Measurements from ENCODE around the gene ABCB8. TPM values are rescaled to one million over a fixed set of nuclear protein-coding genes. Genes with fewer than 3 reads are reported as not detected.

Gene ABCB8
- total RNA-seq, 1 experiment from 2014 or later, result 22.4 TPM

DNA sequence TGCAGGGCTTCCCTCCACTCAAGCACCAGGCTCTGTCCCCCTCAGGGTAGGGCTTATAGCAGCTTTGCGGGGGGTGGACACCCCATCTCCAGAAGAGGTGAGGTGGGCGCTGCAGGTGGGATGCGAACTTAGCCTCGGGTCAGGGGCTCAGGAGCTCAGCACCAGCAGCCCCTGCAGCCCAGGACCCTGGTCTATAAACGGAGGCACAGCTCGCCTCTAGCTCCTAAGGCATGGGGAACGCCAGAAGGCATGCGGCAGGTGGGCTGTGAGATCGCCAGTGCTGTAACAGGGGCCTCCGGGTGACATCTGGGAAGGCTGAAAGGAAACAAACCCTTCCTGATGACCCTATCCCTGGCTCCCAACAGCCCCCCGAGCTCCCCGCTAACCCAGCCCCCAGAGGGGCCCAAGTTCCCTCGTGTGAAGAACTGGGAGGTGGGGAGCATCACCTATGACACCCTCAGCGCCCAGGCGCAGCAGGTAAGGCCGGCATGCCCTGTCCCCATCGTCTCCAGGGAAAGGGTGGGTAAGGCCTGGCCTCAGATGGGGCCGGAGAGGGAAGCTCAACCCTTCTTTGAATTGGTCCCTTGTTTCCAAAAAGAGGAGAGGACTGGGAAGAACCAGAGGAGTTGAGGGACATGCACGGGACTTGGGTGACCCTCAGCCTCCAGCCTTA, 33.3 kb upstream of the ABCB8 start:
- Histone ChIP-seq H3K36me3 (no peaks in the 10 kb centered on the region), H3K4me3 (no peak overlapping the region), H3K27me3 (no peaks in the 10 kb centered on the region), H3K9me3 (no peaks in the 10 kb centered on the region)
- DNase-seq, result no peak

DNA sequence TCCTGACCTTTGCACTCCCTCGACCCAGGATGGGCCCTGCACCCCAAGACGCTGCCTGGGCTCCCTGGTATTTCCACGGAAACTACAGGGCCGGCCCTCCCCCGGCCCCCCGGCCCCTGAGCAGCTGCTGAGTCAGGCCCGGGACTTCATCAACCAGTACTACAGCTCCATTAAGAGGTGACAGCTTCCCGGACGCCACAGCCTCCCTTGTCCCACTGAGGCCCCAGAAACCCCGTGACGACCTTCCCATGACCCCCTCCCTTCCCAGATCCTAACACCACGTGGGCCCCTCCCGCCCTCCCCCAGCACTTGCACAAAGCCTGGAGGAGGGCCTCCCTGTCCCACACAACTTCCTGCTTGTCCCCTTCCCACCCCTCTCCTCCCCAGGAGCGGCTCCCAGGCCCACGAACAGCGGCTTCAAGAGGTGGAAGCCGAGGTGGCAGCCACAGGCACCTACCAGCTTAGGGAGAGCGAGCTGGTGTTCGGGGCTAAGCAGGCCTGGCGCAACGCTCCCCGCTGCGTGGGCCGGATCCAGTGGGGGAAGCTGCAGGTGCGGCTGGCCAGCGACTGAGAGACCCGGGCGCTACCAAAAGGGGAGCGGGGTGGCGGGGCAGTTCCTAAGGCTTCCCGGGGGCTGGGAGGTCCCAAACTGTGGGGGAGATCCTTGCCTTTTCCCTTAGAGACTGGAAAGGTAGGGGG, 31.7 kb upstream of the ABCB8 start:
- no peaks in the 10 kb centered on the region for H3K9me3 ChIP-seq
- H3K27me3 ChIP-seq, result no peaks in the 10 kb centered on the region
- H3K36me3 ChIP-seq, result no peaks in the 10 kb centered on the region
- H3K4me3 ChIP-seq, result no peak overlapping the region
- DNase-seq, result no peak

DNA sequence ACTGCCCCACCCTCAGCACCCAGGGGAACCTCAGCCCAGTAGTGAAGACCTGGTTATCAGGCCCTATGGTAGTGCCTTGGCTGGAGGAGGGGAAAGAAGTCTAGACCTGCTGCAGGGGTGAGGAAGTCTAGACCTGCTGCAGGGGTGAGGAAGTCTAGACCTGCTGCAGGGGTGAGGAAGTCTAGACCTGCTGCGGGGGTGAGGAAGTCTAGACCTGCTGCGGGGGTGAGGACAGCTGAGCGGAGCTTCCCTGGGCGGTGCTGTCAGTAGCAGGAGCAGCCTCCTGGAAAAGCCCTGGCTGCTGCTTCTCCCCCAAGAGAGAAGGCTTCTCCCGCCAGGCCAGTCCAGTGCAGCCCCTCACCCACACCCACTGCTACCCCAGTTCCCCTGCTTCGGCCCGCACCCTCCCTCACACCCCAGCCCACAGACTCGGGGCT, 31.2 kb upstream of the ABCB8 start:
- no peak overlapping the region for H3K4me3 ChIP-seq
- no peak for DNase-seq
- no peaks in the 10 kb centered on the region for H3K27me3 ChIP-seq
- H3K36me3 ChIP-seq, result no peaks in the 10 kb centered on the region
- H3K9me3 ChIP-seq, result no peaks in the 10 kb centered on the region

DNA sequence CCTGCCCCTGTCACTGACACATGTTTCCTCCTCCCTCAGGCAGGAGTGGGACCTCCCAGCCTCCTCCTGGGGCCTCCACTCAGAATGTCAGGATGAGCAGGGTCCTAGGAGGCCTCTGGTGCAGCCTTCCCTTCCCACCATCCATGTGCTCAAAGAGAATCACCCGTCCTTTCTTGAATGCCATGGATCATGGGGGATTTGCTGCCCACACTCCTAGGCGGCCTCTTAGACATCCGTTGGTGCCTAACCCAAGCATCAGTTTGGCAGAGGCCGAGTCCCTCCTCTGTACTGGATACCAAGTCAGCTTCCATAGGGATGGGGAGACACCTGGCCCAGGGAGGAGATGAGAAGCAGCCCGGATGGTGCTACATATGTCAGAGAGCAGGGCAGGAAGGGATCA, 30.4 kb upstream of the ABCB8 start:
- H3K9me3 ChIP-seq, result no peaks in the 10 kb centered on the region
- no peaks in the 10 kb centered on the region for H3K27me3 ChIP-seq
- H3K36me3 ChIP-seq, result no peaks in the 10 kb centered on the region
- DNase-seq, result no peak
- H3K4me3 ChIP-seq, result no peak overlapping the region

DNA sequence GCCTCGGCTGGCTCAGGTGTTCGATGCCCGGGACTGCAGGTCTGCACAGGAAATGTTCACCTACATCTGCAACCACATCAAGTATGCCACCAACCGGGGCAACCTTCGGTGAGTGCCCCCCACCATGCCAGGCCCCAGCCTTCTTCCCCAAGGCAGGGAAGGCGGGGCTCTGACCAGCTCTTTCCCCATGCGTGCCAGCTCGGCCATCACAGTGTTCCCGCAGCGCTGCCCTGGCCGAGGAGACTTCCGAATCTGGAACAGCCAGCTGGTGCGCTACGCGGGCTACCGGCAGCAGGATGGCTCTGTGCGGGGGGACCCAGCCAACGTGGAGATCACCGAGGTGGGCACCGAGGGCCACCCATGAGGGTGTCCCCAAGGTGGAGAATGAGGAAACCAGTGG, 29.9 kb upstream of the ABCB8 start:
- Histone ChIP-seq H3K9me3 (no peaks in the 10 kb centered on the region), H3K4me3 (no peak overlapping the region), H3K36me3 (no peaks in the 10 kb centered on the region), H3K27me3 (no peaks in the 10 kb centered on the region)
- DNase-seq, result no peak

DNA sequence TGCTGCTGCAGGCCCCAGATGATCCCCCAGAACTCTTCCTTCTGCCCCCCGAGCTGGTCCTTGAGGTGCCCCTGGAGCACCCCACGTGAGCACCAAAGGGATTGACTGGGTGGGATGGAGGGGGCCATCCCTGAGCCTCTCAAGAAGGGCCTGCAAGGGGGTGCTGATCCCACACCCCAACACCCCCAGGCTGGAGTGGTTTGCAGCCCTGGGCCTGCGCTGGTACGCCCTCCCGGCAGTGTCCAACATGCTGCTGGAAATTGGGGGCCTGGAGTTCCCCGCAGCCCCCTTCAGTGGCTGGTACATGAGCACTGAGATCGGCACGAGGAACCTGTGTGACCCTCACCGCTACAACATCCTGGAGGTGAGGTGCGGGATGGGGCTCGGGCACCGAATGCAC, 29.2 kb upstream of the ABCB8 start:
- no peak for DNase-seq
- Histone ChIP-seq H3K36me3 (no peaks in the 10 kb centered on the region), H3K9me3 (no peaks in the 10 kb centered on the region), H3K27me3 (no peaks in the 10 kb centered on the region), H3K4me3 (no peak overlapping the region)

DNA sequence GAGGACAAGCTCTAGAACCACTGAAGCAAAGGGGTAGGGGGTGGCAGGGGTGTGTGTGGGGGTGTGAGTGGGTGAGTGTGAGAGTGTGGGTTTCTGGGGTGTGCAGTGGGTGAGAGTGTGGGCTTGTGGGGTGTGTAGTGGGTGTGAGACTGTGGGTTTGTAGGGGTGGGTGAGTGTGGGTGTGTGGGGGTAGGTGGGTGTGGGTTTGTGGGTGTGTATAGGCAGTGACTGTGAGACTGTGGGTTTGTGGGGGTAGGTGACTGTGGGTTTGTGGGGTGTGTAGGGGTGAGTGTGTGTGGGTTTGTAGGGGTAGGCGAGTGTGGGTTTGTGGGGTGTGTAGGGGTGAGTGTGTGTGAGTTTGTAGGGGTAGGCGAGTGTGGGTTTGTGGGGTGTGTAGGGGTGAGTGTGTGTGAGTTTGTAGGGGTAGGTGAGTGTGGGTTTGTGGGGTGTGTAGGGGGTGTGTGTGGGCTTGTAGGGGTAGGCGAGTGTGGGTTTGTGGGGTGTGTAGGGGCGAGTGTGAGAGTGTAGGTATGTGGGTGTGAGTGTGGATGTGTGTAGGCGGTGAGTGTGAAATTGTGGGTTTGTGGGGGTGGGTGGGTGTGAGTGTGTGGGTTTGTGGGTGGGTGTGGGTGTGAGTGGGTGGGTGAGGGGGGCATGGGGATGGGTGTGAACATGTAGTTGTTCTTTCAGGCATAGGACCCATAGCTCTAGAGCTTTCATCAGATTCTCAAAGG, 28.6 kb upstream of the ABCB8 start:
- Histone ChIP-seq H3K4me3 (no peak overlapping the region), H3K27me3 (no peaks in the 10 kb centered on the region), H3K9me3 (no peaks in the 10 kb centered on the region), H3K36me3 (no peaks in the 10 kb centered on the region)
- DNase-seq, result no peak

DNA sequence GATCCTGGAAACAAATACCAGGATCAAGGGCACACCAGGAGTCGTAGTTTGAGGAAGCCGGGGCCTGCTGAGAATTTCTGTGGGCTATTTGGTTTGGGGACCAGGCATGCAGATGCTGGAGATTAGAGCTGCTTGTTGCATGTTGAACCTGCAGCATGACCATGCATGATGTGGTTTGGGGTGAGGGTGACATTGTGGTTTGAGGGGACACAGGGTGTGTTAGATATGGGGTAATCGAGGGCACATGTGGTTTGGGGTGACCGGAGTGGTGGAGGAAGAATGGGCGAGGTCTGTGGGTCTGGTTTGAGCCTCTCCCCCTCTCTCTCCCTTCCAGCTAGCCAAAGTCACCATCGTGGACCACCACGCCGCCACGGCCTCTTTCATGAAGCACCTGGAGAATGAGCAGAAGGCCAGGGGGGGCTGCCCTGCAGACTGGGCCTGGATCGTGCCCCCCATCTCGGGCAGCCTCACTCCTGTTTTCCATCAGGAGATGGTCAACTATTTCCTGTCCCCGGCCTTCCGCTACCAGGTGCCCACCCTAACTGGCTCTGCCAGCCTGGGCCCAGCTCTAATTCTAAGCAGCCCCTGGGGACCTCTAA, 27.3 kb upstream of the ABCB8 start:
- no peak for DNase-seq
- no peak overlapping the region for H3K4me3 ChIP-seq
- no peaks in the 10 kb centered on the region for H3K9me3 ChIP-seq
- H3K27me3 ChIP-seq, result no peaks in the 10 kb centered on the region
- no peaks in the 10 kb centered on the region for H3K36me3 ChIP-seq

DNA sequence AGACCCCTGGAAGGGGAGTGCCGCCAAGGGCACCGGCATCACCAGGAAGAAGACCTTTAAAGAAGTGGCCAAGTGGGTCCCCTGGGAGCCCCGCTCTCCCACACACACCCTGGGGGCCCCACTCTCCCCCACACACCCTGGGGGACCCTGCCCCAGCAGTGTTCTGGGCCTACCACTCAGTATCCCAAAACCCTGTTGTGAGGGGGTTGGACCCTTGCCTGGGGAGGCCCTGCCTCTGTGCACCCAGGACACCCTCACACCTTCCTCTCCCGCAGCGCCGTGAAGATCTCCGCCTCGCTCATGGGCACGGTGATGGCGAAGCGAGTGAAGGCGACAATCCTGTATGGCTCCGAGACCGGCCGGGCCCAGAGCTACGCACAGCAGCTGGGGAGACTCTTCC, 26.7 kb upstream of the ABCB8 start:
- Histone ChIP-seq H3K36me3 (no peaks in the 10 kb centered on the region), H3K27me3 (no peaks in the 10 kb centered on the region), H3K4me3 (no peak overlapping the region), H3K9me3 (no peaks in the 10 kb centered on the region)
- DNase-seq, result no peak

DNA sequence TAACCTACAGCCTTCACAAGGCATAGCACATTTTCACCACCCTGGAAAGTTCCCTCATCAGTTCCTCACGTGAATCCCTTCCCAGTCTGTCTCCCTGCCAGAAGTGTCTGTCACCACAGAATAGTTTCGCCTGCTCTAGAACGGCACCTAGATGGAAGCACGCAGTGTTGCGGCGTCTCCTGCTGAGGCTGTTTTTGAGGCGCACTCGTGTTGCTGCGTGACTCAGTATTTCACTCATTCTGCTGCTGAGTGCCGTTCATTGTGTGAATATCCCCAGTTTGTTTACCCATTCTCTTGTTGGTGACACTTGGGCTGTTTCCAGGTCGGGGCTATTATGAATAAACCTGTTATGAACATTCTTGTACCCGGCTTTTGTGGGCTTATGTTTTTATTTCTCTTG, 24.7 kb upstream of the ABCB8 start:
- H3K27me3 ChIP-seq, result no peaks in the 10 kb centered on the region
- H3K4me3 ChIP-seq, result no peak overlapping the region
- DNase-seq, result no peak
- no peaks in the 10 kb centered on the region for H3K36me3 ChIP-seq
- no peaks in the 10 kb centered on the region for H3K9me3 ChIP-seq

DNA sequence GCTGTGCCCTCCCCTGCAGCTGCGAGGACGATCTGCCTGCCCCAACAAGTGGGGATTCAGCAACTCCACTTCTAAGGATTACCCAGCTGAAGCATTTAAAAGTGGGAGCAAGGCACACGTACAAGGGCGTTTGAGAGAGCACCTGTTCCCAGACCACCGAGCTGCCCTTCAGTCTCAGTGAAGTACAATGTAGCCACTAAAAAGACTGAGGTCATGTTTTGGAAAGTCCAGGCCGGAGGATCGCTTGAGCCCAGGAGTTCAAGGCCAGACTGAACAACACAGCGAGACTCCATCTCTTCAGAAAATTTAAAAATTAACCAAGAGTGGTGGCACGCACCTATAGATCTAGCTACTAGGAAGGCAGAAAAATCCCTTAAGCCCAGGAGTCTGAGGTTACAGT, 22.7 kb upstream of the ABCB8 start:
- Histone ChIP-seq H3K36me3 (no peaks in the 10 kb centered on the region), H3K9me3 (no peaks in the 10 kb centered on the region), H3K27me3 (no peaks in the 10 kb centered on the region), H3K4me3 (no peak overlapping the region)
- DNase-seq, result no peak

DNA sequence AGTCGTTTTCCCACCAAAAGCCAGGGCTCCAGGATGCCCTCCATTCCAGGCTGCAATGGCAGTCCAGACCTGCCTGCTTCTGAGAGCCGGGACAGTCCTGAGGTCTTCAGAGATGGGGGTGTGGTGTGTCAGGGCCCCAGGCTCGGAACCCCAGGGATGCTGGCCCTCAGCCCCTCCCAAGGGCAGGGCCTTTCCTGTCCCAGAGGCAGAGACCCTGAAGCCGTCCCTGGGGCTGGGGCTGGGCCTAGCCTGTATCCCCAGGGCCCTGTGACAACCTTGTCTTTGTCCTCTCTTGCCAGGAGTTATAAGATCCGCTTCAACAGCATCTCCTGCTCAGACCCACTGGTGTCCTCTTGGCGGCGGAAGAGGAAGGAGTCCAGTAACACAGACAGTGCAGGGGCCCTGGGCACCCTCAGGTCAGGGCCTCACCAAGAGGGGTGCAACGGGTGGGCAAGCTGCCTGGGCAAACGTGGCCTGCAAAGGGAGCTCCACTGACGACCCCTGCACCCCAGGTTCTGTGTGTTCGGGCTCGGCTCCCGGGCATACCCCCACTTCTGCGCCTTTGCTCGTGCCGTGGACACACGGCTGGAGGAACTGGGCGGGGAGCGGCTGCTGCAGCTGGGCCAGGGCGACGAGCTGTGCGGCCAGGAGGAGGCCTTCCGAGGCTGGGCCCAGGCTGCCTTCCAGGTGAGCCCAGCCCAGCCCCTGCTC, 21.5 kb upstream of the ABCB8 start:
- H3K4me3 ChIP-seq, result no peak overlapping the region
- no peaks in the 10 kb centered on the region for H3K27me3 ChIP-seq
- no peaks in the 10 kb centered on the region for H3K9me3 ChIP-seq
- H3K36me3 ChIP-seq, result no peaks in the 10 kb centered on the region
- DNase-seq, result no peak

DNA sequence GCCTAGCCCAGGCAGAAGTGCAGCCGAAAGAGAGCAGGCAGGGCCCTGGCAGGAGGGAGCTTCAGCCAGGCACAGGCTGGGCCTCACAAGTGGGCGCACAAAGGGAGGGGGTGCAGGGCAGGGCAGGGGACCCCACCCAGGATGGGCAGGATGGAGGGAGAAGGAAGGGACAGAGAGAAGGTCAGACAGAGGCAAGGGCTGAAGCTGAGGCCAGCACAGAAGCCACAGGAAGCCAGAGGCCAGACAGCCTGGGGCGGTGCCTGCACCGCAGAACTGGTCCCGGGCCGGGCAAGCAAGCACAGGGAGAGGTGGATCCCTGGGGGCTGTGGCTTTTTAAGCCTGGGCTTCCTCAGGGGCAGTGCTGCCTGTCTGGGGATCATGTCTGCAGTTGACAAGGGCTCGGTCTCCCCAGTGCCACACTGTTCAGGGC, 20.8 kb upstream of the ABCB8 start:
- Histone ChIP-seq H3K27me3 (no peaks in the 10 kb centered on the region), H3K36me3 (no peaks in the 10 kb centered on the region), H3K9me3 (no peaks in the 10 kb centered on the region), H3K4me3 (no peak overlapping the region)
- DNase-seq, result peak; percentile 16

DNA sequence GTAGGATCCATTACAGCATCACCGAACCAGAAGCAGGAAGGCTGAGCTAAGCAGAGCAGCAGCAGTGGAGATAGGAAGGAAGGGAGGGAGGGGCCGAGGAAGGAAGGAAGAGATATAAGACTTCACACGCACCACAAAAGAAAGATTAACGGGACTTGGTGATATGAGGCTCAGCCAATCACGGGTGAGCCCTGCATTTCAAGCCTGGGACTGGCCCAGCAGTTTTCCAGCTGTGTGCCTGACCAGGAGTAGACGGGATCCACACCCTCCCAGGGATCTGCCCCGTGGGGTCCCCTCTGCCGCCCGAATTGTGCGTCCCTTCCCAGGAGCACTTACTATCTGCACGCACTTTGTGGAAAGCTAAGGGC, 20.1 kb upstream of the ABCB8 start:
- Histone ChIP-seq H3K4me3 (no peak overlapping the region), H3K27me3 (no peaks in the 10 kb centered on the region), H3K36me3 (no peaks in the 10 kb centered on the region), H3K9me3 (no peaks in the 10 kb centered on the region)
- no peak for DNase-seq

DNA sequence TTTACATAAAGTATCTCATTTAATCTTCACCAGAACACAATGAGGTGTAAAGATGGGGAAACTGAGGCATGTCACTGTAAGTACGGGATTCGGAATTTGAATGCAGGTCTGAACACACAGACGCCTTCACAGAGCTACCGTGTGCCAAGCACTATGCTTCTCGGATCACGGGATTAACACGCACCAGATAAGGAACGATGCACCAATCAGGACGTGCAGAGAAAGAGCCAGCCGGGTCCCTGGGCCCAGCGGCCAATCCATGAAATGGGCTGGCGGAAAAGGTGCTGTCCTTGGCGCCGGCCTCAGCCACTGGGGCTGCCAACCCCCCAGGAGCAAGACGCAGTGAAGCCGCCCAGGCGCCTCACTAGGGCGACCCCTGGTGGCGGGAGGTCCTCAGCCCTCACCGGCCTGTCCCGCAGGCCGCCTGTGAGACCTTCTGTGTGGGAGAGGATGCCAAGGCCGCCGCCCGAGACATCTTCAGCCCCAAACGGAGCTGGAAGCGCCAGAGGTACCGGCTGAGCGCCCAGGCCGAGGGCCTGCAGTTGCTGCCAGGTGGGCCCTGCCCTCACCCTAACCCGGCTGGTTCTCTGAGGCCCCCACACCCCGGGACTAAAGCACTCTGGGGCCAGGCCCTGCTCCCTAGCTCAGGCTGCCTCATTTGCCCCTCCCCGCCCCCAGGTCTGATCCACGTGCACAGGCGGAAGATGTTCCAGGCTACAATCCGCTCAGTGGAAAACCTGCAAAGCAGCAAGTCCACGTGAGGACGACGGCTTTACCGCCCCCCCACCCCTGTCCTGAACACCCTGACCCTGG, 19.5 kb upstream of the ABCB8 start:
- Histone ChIP-seq H3K36me3 (no peaks in the 10 kb centered on the region), H3K4me3 (no peak overlapping the region), H3K27me3 (no peaks in the 10 kb centered on the region), H3K9me3 (no peaks in the 10 kb centered on the region)
- no peak for DNase-seq

DNA sequence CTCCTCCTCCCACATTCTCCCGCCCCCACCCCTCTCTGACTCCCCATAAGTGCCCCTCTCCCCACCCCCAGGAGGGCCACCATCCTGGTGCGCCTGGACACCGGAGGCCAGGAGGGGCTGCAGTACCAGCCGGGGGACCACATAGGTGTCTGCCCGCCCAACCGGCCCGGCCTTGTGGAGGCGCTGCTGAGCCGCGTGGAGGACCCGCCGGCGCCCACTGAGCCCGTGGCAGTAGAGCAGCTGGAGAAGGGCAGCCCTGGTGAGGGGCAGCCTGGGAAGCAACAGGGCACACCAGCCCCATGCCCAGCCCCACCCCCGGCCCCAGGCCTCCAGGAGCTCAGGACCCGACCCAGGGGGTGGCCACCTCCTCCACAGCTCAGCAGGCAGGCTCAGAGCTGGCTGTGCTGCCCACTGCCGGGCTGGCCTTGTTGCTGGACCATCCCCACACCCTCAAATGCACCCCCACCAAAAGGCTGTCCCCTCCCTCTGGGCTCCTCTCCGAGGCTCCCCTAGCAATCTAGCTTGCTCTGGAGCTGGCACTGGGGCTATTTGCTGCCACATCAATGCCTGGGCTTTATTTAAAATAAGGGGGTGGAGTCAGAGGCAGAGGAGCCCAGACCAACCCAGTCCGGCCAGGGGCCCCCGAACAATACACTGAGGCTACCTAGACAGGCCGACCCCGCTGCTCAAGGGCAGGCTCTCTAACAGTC, 18.8 kb upstream of the ABCB8 start:
- H3K9me3 ChIP-seq, result no peaks in the 10 kb centered on the region
- no peak for DNase-seq
- no peaks in the 10 kb centered on the region for H3K36me3 ChIP-seq
- H3K4me3 ChIP-seq, result no peak overlapping the region
- no peaks in the 10 kb centered on the region for H3K27me3 ChIP-seq

Measured in MG63 (cell line).